Erythroblast (primary cell): ENCODE data around the gene SPIB.

Experiments used
- GATA1 ChIP-seq: IDR thresholded peaks from 2 replicates; pipeline ENCODE4 v1.6.1; 2011; ENCODE audit warnings: low read depth, mild to moderate bottlenecking, control low read depth, low read length, moderate library complexity
- POLR2A ChIP-seq: IDR thresholded peaks from 2 replicates; pipeline ENCODE4 v1.6.1; 2011; ENCODE audit warnings: mild to moderate bottlenecking, low read length

- TF ChIP-seq POLR2A (no peak), GATA1 (no peak)
These were observed 38.0 kb upstream of the SPIB start for GRCh38 chr19:50380751-50381151.
